Measurements from ENCODE around the gene PIWIL1. TPM values are rescaled to one million over a fixed set of nuclear protein-coding genes. Genes with fewer than 3 reads are reported as not detected.

PIWIL1 gene
- total RNA-seq, 1 experiment from 2014 or later, result not detected

DNA sequence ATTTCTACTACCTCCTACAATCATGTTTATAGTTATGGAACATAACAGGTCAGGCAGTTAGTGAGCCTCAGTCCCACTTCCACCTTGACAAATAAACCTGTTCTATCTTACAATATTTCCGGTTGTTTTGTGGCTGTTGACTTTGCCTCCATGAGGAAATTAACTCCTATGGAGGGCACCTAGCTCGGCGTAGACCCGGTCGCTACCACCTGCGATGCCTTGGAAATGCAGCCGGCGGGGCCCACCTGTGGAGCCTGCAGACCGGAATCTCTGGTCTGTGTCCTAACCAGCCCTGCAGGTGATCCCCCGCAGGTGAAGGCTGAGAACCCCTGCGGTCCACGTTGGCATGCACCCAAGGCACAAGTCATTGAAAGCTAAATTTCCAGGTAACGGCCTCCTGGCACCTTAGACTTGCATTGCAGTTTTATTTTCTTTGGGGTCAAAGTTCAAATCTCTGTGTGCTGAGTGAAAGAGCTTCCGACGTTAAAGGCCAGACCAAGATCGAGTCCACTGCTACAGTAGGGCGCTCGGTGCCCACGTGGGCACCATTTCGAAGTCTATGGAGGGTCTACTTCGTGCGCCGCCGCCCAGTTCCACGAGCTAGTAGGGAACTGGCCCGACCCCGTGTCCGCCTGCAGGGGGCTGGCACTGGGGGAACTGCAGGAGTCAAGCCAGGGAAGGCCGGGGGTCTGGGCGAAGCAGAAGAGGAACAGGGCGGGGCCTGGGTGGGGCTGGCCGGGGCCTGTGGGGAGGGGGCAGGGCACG is 782 bp upstream of the PIWIL1 start:
- no peak for DNase-seq (ENCODE audit: low read depth)

DNA sequence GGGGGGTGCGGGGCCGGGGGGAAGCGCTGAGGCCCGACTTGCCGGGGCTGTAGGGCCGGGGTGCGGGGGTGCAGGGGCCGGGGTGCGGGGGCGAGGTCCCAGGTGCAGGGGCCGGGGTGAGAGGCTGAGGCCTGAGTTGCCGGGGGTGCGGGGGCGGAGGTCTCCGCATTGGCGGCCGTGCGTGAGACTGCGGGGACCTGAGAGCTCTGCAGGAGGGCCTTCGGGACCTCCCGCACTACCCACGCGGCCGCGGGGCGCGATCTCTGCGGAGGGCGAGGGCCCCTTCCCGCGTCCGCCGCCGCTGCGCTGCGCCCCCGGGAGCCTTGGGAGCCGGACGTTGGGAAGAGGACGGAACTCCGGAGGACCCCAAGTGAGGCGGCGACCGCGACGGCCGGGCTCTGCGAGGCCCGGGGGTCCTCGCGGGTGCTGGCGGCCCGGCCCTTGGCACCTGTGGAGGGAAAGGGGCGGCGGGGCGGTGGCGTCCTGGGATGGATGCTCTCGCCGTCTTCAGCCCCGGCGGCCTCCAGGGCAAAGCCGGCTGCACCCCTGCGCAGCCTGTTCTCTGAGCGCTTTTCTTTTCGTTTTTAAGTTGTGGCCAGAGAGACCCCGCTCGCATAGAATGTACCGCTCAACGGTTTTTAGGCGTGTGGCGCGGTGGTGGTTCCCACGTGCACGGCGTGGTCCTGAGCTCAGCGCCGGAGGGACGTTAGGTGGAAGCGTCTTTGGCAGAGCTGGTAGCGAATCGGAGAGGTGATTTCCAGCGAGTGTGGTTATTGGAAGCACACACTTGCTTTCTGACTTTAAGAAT is 1.3 kb downstream of the PIWIL1 start:
- DNase-seq (ENCODE audit: low read depth), result no peak

DNA sequence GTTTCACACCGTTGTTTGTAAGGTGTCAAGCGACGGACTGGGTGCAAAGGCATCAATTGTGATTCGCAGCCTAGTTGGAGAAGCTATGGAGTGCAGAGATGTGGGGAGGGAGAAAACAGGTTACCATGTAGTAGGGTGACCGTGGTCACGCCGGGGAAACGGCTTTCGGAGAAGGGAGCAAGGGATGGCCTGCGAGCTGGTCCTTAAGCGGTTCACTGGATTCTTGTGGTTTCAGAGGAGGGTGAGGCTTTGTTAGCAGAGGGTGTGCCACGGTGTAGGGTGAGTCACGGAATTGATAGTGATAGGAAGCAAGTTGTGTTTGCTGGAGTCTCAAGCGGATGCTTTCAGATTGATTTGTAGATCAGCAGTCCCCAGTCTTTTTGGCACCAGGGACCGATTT is 2.3 kb downstream of the PIWIL1 start:
- peak; percentile 9 for DNase-seq (ENCODE audit: low read depth)

DNA sequence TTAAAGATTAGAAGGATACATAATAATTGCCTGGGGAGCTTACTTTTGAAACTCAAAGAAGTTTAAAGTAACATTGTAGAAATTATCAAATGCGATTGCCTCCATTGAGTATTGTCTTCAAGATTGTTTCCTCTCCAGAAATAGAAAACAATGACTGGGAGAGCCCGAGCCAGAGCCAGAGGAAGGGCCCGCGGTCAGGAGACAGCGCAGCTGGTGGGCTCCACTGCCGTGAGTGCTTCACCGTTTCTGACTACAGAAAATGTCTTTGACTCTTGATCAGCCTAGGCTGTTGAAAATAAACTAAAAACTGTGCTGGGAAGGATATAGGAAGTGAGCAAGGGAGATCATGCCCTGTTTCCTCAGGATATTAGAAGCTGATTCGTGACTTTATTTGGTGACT is 4.8 kb downstream of the PIWIL1 start:
- DNase-seq (ENCODE audit: low read depth), result no peak

DNA sequence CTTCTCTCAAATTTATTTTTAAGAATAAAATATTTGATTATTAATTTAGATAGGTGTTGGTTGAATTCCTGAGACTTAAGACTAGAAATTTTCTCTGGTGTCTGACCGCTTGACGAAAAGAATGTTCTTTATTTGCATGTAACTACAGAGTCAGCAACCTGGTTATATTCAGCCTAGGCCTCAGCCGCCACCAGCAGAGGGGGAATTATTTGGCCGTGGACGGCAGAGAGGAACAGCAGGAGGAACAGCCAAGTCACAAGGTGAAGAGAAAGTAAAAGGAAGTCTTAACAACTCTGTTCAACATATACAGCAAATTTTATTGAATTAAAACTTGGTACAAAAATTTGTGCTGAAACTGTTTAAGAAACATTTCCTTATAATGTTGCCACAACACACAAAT is 5.2 kb downstream of the PIWIL1 start:
- no peak for DNase-seq (ENCODE audit: low read depth)

- DNase-seq (ENCODE audit: low read depth), result no peak
These were observed 6.8 kb downstream of the PIWIL1 start for GRCh38 chr12:130344529-130344928.

DNA sequence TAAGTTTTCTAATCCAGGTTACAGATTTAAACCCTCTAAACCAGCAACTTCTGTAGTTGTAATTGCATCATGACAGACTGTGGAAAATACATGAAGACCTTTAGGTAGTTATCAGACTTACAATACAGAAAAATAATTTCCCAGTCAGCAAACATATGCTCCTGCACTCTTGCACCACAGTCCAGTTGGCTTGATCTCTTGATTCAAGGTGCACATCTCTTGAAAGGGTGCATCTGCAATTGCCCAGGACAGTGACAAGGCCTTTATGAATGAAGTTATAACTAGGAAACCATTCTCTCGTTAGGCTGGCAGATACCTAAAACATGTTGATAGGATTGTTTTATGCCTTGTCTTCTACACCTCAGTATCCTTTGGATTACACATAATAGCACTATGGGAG is 7.6 kb downstream of the PIWIL1 start:
- DNase-seq (ENCODE audit: low read depth), result no peak

- DNase-seq (ENCODE audit: low read depth), result no peak
These were observed 9.9 kb downstream of the PIWIL1 start for GRCh38 chr12:130347588-130347987.

GRCh38 chr12:130350715-130351114 is 13.0 kb downstream of the PIWIL1 start:
- DNase-seq (ENCODE audit: low read depth), result no peak

GRCh38 chr12:130351326-130351725 is 13.6 kb downstream of the PIWIL1 start:
- DNase-seq (ENCODE audit: low read depth), result no peak

DNA sequence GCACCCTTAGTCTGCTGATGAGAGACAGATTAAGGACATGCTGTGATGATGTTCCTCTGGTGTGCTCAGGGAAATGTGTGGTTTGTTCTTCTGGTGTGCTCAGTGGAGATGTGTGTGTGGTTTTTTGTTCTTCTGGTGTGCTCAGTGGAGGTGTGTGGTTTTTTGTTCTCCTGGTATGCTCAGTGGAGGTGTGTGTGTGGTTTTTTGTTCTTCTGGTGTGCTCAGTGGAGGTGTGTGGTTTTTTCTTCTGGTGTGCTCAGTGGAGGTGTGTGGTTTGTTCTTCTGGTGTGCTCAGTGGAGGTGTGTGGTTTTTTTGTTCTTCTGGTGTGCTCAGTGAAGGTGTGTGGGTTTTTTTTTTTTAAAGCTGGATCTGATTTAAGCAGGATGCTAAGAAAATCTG is 15.4 kb downstream of the PIWIL1 start:
- no peak for DNase-seq (ENCODE audit: low read depth)

GRCh38 chr12:130354407-130354806 is 16.7 kb downstream of the PIWIL1 start:
- DNase-seq (ENCODE audit: low read depth), result no peak

GRCh38 chr12:130356222-130356621 is 18.5 kb downstream of the PIWIL1 start:
- DNase-seq (ENCODE audit: low read depth), result no peak

DNA sequence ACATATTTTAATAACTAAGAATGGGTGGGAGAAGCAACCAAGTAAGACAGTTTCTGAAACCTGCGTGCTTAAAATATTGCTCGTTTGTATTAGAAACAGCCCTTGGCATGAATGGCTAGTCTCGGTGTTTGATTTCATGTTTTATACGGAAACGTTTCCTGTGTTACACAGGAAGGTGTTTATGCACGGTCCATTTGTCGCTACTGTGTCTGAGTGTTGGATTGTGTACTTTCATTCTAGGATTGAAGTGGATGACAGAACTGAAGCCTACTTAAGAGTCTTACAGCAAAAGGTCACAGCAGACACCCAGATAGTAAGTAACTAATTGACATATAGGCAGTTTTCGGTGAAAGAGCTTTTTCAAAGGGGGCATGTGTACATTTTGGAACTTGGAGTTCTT is 19.6 kb downstream of the PIWIL1 start:
- no peak for DNase-seq (ENCODE audit: low read depth)

DNA sequence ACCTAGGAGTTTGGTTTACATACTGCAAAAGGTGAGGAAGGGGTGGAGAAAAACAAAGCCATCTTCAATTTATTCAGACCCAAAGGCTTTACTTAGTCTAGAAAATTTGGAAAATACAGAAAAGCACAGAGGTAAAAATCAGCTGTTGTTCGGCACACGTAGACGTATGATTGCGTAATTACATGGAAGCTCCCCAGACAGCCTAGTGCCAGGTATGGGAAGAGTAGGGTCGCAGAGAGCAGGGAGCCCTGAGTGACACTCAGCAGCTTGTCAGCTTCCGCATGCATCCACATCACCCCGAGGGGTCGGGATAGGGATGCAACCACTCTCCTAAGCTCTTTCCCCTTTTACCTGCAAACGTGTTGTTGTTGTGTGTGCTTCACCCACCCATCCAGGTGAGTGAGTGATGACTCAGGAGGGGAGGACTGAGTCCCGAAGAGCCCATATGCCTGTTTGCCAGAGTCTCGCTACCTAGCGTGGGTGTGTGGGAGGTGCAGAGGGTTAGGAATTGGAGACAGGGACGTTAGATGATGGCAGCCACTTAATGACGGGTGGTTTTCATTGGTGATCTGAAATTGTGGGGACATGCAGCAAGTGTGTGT is 20.1 kb downstream of the PIWIL1 start:
- no peak for DNase-seq (ENCODE audit: low read depth)

GRCh38 chr12:130362060-130362459 is 24.4 kb downstream of the PIWIL1 start:
- no peak for DNase-seq (ENCODE audit: low read depth)

GRCh38 chr12:130364578-130364977 is 26.9 kb downstream of the PIWIL1 start:
- DNase-seq (ENCODE audit: low read depth), result no peak

DNA sequence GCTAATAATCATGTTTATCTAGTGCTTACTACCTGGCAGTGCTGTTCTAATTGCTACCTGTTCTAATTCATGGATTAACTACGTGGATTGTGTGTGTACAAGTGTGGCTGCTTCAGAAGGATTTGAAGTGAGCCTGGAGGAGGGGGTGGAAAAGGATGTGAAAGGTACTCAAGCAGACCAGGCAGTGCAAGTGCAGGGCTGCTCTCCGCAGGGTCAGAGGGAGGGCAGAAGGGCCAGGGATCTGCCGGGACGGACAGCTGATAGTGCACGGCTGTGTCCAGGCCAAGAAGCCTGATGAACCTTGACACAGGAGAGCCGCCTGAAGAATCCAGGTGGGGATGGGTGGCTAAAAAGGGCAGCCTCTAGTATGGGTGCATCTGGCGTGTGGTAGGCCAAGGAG is 28.5 kb downstream of the PIWIL1 start:
- DNase-seq (ENCODE audit: low read depth), result no peak

DNA sequence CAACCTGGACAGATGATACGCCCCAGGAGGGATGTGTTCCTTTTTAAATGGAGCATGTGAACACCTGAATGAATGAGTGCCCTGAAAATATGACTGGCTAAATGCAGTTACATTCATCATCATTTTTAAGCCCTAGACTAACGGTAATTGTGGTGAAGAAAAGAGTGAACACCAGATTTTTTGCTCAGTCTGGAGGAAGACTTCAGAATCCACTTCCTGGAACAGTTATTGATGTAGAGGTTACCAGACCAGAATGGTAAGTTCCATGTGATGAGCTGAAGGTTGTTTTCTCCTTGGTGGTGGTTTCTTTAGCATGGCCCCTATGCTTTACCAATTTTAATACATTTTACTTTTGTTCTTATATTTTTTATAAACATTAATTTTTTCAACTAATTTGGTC is 29.3 kb downstream of the PIWIL1 start:
- no peak for DNase-seq (ENCODE audit: low read depth)

- no peak for DNase-seq (ENCODE audit: low read depth)
These were observed 29.8 kb downstream of the PIWIL1 start for GRCh38 chr12:130367523-130367922.

GRCh38 chr12:130369816-130370215 is 32.1 kb downstream of the PIWIL1 start:
- no peak for DNase-seq (ENCODE audit: low read depth)

DNA sequence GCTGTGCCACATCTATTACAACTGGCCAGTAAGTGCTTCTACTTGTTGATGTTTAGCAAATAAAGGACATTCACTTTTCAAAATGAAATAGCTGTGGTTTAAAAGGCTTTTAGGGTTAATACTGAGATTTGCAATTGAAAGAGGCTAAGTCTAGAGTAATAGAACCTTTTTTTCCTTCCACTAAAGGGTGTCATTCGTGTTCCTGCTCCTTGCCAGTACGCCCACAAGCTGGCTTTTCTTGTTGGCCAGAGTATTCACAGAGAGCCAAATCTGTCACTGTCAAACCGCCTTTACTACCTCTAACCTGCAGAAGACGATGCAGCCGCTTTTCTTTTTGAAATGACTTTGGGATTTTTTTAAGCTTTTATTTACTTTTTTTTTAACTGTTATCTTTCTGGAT is 33.6 kb downstream of the PIWIL1 start:
- DNase-seq (ENCODE audit: low read depth), result no peak

GRCh38 chr12:130372936-130373335 is 35.2 kb downstream of the PIWIL1 start:
- DNase-seq (ENCODE audit: low read depth), result no peak

Data from RPMI7951 (cell line).